ENCODE measurements around the gene CACNA1I.
"Not testable (repeated sequence)": the region's sequence is repeated elsewhere in the genome, so short reads cannot be mapped to it uniquely, and the experiment has no call there.

- not testable (repeated sequence) for TF ChIP-seq PRDM4, ZNF24 (tag by site-specific recombination; IDR thresholded peaks at IDR 0.05)
These were observed 49.3 kb upstream of the CACNA1I start for GRCh38 chr22:39521106-39521885.

All from HEK293 (cell line).